ENCODE data around the gene SETD3. TPM values are rescaled to one million over a fixed set of nuclear protein-coding genes. Genes with fewer than 3 reads are reported as not detected.
A peak's percentile ranks its signal among the peaks of the same experiment; 100 is the strongest.

SETD3 gene
- total RNA-seq, 3 donors from 2014 or later: 61.6 to 119 (median 61.6) TPM

DNA sequence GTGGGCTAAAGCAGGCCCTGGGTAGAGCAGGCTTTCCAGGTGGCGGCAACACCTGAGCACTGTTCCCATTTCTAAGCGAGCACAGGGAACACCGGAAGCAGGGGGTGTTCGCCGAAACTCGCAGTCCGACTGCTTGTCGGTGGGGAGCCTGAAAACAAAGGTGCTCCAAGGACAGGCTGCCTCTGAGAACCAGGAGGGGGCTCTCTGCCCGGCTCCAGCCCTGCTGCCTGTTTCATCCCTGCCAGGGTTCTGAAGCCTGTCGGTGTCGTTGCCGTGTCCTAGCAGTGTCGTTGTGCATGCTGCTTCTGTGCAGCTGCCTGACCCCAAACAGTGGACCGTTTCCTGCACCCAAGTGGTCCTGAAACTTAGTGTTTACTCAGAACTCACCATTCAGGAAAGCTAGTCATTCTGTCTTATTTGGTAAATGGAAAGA lies 22.3 kb upstream of the SETD3 start:
- ATAC-seq: no peak

DNA sequence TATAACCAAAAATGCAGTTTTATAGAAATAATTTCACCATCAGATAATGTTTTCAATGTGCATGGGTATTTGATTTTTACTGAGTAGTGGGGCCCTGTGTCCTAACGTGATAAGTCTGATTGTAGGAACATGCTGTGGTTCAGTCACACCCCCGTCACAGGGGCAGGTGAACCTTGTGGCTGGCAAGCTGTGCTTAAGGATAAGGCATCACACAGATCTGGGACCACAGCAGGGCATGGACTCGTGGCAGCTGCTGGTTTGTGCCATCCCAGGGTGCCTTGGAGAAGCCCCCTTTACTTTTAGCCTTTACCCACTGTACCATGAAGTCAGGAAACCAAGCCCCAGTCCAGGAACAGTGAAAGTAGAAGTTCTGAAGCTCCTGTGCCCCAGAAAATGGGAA lies 17.2 kb upstream of the SETD3 start:
- TF ChIP-seq, protein P1, sequence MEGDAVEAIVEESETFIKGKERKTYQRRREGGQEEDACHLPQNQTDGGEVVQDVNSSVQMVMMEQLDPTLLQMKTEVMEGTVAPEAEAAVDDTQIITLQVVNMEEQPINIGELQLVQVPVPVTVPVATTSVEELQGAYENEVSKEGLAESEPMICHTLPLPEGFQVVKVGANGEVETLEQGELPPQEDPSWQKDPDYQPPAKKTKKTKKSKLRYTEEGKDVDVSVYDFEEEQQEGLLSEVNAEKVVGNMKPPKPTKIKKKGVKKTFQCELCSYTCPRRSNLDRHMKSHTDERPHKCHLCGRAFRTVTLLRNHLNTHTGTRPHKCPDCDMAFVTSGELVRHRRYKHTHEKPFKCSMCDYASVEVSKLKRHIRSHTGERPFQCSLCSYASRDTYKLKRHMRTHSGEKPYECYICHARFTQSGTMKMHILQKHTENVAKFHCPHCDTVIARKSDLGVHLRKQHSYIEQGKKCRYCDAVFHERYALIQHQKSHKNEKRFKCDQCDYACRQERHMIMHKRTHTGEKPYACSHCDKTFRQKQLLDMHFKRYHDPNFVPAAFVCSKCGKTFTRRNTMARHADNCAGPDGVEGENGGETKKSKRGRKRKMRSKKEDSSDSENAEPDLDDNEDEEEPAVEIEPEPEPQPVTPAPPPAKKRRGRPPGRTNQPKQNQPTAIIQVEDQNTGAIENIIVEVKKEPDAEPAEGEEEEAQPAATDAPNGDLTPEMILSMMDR (IDR thresholded peaks at IDR 0.05): no peak
- Histone ChIP-seq H3K9me3 (no peaks in the 10 kb centered on the region), H3K4me1 (ENCODE audit: low read depth) (no peaks in the 10 kb centered on the region), H3K36me3 (ENCODE audit: low read depth) (peaks cover 10% of the 10 kb centered on the region), H3K4me3 (no peak overlapping the region)
- intact Hi-C loops (cut with DNase I, micrococcal nuclease): no loop called here
- DNase-seq (no peak), ATAC-seq (no peak)

More for the DNA sequence above, 22.3 kb upstream of the SETD3 start:
- TF ChIP-seq, protein P1 (IDR thresholded peaks at IDR 0.05): no peak
- DNase-seq: no peak
- H3K4me3 ChIP-seq: no peak overlapping the region
- intact Hi-C loops (cut with DNase I, micrococcal nuclease): no loop called here
- H3K4me1 ChIP-seq (ENCODE audit: low read depth): no peaks in the 10 kb centered on the region
- H3K36me3 ChIP-seq (ENCODE audit: low read depth): peaks cover 20% of the 10 kb centered on the region
- H3K9me3 ChIP-seq: no peaks in the 10 kb centered on the region

DNA sequence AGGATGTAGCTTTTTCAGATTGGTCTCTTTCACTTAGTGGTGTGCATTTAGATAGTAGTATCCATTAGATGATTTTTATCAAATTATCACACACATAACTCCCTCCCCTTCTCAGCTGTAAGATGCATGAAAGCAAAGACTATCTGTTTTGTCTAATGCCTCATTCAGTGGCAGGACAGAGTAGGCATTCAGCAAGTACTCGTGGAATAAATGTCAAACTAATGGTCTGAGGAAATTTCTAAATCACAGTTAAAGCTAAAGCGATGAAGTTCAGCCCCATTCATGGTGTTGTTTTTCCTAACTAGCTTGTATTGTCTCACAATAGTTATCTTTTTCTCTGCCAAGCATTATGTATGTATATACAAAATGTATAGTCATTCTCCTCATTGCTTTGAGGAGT lies 16.7 kb upstream of the SETD3 start:
- DNase-seq: no peak
- ATAC-seq: no peak
- Histone ChIP-seq H3K4me1 (ENCODE audit: low read depth) (no peaks in the 10 kb centered on the region), H3K9me3 (no peaks in the 10 kb centered on the region), H3K36me3 (ENCODE audit: low read depth) (peaks cover 10% of the 10 kb centered on the region), H3K4me3 (no peak overlapping the region)
- TF ChIP-seq, protein P1 (IDR thresholded peaks at IDR 0.05): no peak
- intact Hi-C loops (cut with DNase I, micrococcal nuclease): no loop called here

DNA sequence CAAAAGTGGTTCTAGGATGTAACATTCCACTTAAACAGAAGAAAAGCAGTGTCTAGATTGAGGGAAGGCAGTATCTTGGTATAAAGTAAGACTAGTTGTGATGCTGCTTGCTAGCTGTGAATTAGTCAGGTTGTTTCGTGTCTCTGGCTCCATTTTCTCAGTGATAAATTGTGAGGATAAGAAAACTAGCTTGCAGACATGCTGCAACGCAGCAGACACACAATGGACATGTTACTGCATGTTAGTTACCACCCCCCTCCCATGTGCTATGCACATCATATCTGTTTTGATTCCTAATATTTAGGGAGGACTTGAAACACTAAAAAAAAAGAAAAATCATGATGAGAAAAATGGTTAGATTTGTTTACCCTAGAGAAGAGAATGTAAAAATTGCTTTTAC lies 3.4 kb upstream of the SETD3 start:
- ATAC-seq: no peak
- Histone ChIP-seq H3K4me3 (no peak overlapping the region), H3K36me3 (ENCODE audit: low read depth) (no peaks in the 10 kb centered on the region), H3K9me3 (no peaks in the 10 kb centered on the region), H3K4me1 (ENCODE audit: low read depth) (peaks cover 13% of the 10 kb centered on the region)
- DNase-seq: no peak
- TF ChIP-seq, protein P1 (IDR thresholded peaks at IDR 0.05): no peak
- intact Hi-C loops (cut with DNase I, micrococcal nuclease): no loop called here

DNA sequence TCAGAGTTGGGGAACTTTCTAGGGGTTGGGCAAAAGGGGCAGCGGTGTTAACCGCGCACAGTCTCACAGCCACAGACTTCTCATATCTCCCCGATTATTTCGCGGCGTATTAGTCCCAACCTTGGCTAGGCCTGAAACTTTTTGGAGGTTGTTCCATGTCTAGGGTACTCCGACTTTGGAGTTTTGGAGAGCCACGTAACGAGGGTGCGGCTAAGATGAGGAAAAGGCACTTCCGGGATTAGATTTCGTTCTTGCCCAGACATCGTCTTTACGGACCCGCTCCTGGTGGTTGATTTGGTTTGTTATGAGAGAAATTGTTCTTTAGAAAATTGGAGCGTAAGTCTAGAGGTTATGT lies 1.1 kb upstream of the SETD3 start:
- ATAC-seq: no peak
- peak in 1 of 3 donors; percentile 59 for DNase-seq
- Histone ChIP-seq H3K9me3 (no peaks in the 10 kb centered on the region), H3K4me3 (peak overlapping the region; percentile 91), H3K4me1 (ENCODE audit: low read depth) (peaks cover 22% of the 10 kb centered on the region), H3K36me3 (ENCODE audit: low read depth) (no peaks in the 10 kb centered on the region)
- intact Hi-C loops (cut with DNase I, micrococcal nuclease): no loop called here
- TF ChIP-seq, protein P1 (IDR thresholded peaks at IDR 0.05): no peak
